GM12891 (cell line): ENCODE measurements around the gene ADM.

ENCODE experiments used
- POLR2A ChIP-seq: IDR thresholded peaks from 2 replicates; pipeline ENCODE4 v1.6.1; 2011; ENCODE audit warnings: low read depth, low read length, control low read depth
- POLR2AphosphoS5 ChIP-seq: IDR thresholded peaks from 2 replicates; pipeline ENCODE4 v1.6.1; 2011; ENCODE audit warnings: low read depth, low read length, control low read depth
- POU2F2 ChIP-seq: IDR thresholded peaks from 2 replicates; pipeline ENCODE4 v1.6.1; 2011; ENCODE audit warnings: low read depth, mild to moderate bottlenecking, control low read depth, low read length, moderate library complexity

GRCh38 chr11:10294290-10294953 is 10.5 kb upstream of the ADM start:
- TF ChIP-seq POLR2A (no peak), POLR2AphosphoS5 (no peak), POU2F2 (no peak)
